GM12865 (cell line): ENCODE data around the gene GABRQ.

ENCODE experiments used
- DNase-seq: peaks from one replicate; pipeline ENCODE4 v3.0.0; 2010; ENCODE audit warnings: low read depth
- H3K4me3 ChIP-seq: 2 replicates; pipeline ENCODE4 v1.5.1; 2011; ENCODE audit warnings: mild to moderate bottlenecking, low read depth, low read length, control low read depth
- TF ChIP-seq, protein P1 (sequence below): IDR thresholded peaks from 2 replicates; pipeline ENCODE4 v1.5.1; 2011; ENCODE audit warnings: low read length, control low read depth, low read depth, inconsistent platforms; ENCODE audit not compliant: insufficient read depth; ENCODE audit errors: missing control alignments

The GABRQ gene

DNA sequence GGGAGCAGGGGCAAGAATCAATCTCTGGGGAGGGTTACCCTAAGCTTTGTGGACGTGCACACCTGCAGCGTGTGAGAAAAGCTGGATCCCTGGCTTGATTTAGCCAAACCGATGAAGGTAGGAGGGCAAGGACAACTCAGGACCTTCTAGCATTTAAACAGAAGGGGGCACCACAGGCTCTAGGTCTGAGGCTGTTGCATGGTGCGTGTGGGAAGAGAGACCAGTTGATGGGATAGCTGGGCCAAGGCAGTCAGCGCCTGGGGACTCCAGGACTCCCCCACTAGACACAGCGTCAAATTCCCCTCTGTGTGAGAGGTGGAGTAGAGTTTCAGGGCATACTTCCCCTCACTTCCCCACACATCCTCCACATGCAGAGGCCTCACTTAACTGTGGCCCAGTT is 4.3 kb downstream of the GABRQ start:
- TF ChIP-seq, protein P1, sequence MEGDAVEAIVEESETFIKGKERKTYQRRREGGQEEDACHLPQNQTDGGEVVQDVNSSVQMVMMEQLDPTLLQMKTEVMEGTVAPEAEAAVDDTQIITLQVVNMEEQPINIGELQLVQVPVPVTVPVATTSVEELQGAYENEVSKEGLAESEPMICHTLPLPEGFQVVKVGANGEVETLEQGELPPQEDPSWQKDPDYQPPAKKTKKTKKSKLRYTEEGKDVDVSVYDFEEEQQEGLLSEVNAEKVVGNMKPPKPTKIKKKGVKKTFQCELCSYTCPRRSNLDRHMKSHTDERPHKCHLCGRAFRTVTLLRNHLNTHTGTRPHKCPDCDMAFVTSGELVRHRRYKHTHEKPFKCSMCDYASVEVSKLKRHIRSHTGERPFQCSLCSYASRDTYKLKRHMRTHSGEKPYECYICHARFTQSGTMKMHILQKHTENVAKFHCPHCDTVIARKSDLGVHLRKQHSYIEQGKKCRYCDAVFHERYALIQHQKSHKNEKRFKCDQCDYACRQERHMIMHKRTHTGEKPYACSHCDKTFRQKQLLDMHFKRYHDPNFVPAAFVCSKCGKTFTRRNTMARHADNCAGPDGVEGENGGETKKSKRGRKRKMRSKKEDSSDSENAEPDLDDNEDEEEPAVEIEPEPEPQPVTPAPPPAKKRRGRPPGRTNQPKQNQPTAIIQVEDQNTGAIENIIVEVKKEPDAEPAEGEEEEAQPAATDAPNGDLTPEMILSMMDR = peak; percentile 19
- DNase-seq = peak; percentile 56
- no peak overlapping the region for H3K4me3 ChIP-seq

DNA sequence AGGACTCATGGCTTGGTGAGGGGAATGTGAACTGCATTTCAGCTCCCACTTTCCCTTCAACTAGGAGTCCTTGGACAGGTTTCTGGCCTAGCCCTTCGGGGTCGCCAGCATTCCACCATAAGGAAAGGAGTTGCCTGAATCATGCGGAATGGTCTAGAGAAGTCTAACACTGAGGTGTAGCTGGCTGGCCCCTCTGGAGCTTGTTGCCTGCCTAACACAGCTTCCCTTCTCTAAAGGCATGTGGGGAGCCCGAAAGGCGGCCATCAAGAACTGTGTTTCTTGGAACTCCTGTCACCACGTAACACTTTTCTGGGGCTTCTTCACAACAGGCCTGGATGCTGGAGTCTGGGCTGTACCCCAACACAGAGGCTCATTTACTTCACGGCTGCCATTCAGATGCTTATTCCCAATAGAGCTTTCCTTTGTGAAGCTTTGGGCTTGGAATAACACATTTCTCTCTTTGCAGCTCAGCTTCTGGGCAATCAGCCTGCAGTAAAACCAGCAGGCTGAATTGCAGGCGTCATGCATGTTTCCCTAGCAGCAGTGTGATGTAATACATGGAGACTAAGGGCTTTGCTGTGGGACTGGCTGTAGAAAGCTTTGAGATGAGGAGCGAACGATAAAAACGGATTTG is 5.4 kb downstream of the GABRQ start:
- TF ChIP-seq, protein P1 = no peak
- no peak for DNase-seq
- H3K4me3 ChIP-seq = no peak overlapping the region

DNA sequence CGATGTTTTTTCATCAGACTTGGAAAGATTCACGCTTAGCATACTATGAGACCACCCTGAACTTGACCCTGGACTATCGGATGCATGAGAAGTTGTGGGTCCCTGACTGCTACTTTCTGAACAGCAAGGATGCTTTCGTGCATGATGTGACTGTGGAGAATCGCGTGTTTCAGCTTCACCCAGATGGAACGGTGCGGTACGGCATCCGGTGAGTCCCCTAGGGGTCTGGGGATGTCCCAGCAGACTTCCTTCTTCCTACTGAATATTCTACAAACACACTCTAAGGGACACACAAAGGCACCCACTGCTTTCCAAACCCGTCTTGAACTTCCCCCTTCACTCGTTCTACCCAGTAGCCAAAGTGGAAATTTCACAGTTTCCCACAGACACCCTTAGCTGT is 9.3 kb downstream of the GABRQ start:
- DNase-seq = peak; percentile 49
- TF ChIP-seq, protein P1 = no peak
- H3K4me3 ChIP-seq = no peak overlapping the region

DNA sequence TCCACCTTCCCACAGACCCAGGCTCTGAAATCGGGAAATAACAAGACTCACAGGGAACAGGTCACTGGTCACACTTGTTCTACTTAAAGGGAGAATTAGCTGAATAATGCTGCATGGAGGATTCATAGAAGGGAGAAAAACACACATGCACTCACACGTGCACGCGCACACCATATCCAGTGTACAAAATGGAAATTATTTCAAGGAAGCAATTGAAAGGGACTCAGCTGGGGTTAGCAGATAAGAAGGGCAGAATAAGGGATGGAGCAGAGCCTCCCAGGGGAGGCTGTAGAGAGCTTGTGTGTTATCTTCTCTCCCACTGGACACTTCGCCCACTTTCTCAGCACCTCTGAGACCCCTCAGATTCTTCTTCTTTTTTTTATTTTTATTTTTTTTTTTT is 10.3 kb downstream of the GABRQ start:
- DNase-seq = no peak
- H3K4me3 ChIP-seq = no peak overlapping the region
- TF ChIP-seq, protein P1 = no peak

DNA sequence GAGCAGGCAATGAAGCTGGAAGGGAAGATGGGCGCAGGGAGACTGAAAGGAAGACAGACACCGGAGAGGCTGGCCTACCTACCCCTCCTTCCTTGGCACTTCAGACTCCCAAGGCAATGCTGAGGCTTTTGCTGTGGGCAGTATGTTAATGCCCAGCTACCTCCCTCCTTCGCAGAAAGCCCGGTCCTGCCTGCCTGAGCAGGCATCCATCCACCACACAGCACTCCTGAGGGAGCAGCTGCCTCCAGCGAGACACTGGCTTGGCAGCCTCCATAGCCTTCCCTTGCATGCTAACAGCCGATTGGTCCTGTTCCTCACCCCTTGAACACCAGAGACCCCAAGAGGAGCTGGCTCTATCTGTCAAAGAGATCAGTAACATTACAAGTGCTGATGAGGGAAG is 14.4 kb downstream of the GABRQ start:
- DNase-seq = no peak
- H3K4me3 ChIP-seq = no peak overlapping the region
- TF ChIP-seq, protein P1 = no peak

DNA sequence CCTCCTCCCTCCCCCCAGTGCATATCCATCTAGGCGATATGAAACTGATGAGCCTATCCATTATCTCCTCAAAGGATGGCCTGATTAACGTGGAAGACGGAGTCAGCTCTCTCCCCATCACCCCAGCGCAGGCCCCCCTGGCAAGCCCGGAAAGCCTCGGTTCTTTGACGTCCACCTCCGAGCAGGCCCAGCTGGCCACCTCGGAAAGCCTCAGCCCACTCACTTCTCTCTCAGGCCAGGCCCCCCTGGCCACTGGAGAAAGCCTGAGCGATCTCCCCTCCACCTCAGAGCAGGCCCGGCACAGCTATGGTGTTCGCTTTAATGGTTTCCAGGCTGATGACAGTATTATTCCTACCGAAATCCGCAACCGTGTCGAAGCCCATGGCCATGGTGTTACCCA is 14.8 kb downstream of the GABRQ start:
- H3K4me3 ChIP-seq = no peak overlapping the region
- TF ChIP-seq, protein P1 = no peak
- no peak for DNase-seq

DNA sequence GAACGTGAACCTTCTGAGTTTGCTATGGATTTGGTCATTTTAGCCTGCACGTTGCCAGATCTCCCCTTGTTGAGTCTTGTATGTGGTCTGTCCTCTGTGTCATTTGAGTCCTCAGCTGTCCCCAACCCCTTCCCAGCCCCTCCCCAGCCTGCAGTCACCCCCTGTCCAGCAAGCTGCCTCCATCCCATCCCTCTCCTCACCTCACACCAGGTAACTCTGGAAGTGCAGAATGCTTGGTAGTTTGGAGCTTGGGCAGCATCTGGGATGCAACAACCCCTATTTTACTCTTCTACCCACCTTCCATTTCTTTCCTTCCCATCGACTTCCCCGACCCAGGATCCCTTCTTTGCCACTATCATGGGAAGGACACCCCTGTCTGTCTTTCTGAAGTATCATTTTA is 18.4 kb downstream of the GABRQ start:
- TF ChIP-seq, protein P1 = no peak
- no peak for DNase-seq
- no peak overlapping the region for H3K4me3 ChIP-seq
